ENCODE measurements around the gene SCFD1.

Gene SCFD1

DNA sequence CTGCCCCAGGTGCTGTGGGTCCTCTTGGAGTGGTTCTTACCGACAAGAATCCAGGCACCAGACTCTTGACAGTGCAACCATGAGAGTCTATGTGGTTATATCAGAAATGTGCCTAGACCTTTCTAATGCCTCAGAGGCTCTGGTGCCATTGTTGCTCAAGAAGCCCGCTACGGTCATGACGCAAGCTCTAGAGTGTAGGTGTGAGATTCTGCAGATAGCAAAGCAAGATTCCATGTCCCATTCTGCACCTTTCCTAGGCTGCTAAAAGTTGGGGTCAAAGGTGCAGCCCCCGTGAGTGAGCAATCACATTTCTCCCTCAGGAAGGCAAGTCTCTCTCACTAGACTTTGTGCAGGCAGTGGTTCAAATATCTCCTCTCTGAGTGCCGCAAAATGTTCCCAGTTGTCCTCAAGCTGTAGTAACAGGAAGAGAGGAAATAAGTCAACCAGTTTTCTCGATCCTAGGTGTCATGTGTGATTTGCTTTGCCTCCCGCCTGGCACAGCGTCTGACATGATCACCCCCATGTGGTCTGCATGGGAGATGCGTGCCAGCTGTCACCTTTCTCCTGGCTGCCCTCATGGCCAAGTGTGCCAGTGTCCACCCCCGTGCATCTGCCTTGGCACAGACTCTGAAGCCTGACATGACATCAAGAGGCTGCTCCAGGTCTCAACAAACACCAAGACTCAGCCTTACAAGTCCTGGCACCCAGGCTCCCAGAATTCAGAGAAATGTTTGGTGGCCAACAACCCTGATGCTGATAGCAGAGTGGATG, 129.7 kb downstream of the SCFD1 start:
- no CpG with 5 or more reads among the region's 11 CpGs for WGBS (ENCODE audit: insufficient coverage, insufficient read length)
- Histone ChIP-seq H3K9me3 (ENCODE audit: control insufficient read depth, insufficient read depth, low read length) (no peaks in the 10 kb centered on the region), H3K4me1 (ENCODE audit: control insufficient read depth, insufficient read depth, low read length) (no peaks in the 10 kb centered on the region), H3K4me3 (ENCODE audit: low read length) (no peak overlapping the region), H3K27me3 (ENCODE audit: control insufficient read depth, insufficient read depth, low read length) (peaks cover 1% of the 10 kb centered on the region; the same call in 1 of the 2 replicates), H3K36me3 (ENCODE audit: control insufficient read depth, insufficient read depth, low read length) (no peaks in the 10 kb centered on the region), H3K27ac (ENCODE audit: low read length) (no peak overlapping the region)
- no peak for DNase-seq (ENCODE audit: low read depth, low spot score)

DNA sequence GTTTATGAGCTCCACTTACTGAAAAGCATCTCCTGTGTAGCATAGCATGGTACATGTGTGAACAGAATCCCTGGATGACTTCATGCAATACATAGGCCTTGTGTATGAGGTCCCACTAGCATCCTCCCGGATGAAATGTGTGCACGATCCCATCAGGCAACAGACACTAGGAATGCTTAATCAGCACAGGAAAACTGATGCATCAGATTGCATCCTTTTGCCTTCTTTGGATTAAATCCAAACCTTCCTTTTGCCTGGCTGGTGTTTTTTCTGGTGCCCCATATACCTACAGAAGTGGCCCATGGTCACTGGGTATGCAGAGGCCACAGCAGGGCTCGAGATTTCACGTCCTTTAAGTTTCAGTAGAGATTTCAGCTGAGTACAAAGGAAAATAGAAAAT, 131.3 kb downstream of the SCFD1 start:
- H3K9me3 ChIP-seq (ENCODE audit: control insufficient read depth, insufficient read depth, low read length) = no peaks in the 10 kb centered on the region
- WGBS (ENCODE audit: insufficient coverage, insufficient read length) = no CpG with 5 or more reads among the region's 4 CpGs
- H3K27me3 ChIP-seq (ENCODE audit: control insufficient read depth, insufficient read depth, low read length) = no peaks in the 10 kb centered on the region
- H3K27ac ChIP-seq (ENCODE audit: low read length) = no peak overlapping the region
- H3K4me1 ChIP-seq (ENCODE audit: control insufficient read depth, insufficient read depth, low read length) = no peaks in the 10 kb centered on the region
- H3K4me3 ChIP-seq (ENCODE audit: low read length) = no peak overlapping the region
- H3K36me3 ChIP-seq (ENCODE audit: control insufficient read depth, insufficient read depth, low read length) = no peaks in the 10 kb centered on the region
- DNase-seq (ENCODE audit: low read depth, low spot score) = no peak

DNA sequence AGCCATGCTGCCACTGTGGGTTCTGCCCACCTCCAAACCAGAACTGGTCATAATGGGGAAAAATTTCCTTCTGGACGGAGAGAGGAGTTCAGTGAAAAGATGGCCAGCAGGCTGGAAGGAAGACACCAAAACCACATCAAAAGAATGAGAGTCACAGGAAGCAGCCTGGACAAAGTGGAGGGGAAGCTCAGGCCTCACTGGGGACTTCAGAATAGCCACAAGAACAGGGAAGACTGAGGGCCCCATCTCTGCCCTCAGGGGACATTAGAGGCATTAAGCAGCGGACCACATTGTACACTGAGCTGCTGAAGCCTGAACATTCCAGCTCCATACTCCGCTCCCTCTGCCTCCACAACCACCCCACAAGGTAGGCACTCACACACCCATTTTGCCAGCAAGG, 132.7 kb downstream of the SCFD1 start:
- H3K4me1 ChIP-seq (ENCODE audit: control insufficient read depth, insufficient read depth, low read length) = no peaks in the 10 kb centered on the region
- no CpG with 5 or more reads among the region's 3 CpGs for whole genome bisulfite sequencing (ENCODE audit: insufficient coverage, insufficient read length)

DNA sequence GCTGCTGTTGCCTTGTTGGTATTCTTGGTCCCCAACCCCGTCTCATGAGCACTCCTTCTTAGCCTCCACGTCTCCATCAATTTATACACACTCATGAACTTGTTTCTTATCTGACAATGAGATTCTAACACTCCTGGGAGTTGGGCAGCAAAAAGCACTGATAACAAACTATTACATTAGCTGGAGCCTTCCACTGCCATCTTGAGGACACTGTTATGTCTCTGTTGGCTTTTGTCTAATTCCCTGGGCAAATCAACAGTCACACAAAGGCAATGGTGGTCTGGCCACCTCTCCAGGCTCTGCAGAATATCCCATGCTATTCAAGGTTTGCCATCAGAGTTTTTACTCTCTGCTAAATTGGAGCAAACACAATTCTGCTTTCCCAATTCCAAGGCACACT, 134.5 kb downstream of the SCFD1 start:
- DNase-seq (ENCODE audit: low read depth, low spot score) = no peak
- H3K4me3 ChIP-seq (ENCODE audit: low read length) = no peak overlapping the region
- no CpG with 5 or more reads among the region's 2 CpGs for whole genome bisulfite sequencing (ENCODE audit: insufficient coverage, insufficient read length)
- no peak overlapping the region for H3K27ac ChIP-seq (ENCODE audit: low read length)
- no peaks in the 10 kb centered on the region for H3K4me1 ChIP-seq (ENCODE audit: control insufficient read depth, insufficient read depth, low read length)
- no peaks in the 10 kb centered on the region for H3K27me3 ChIP-seq (ENCODE audit: control insufficient read depth, insufficient read depth, low read length)
- no peaks in the 10 kb centered on the region for H3K9me3 ChIP-seq (ENCODE audit: control insufficient read depth, insufficient read depth, low read length)
- no peaks in the 10 kb centered on the region for H3K36me3 ChIP-seq (ENCODE audit: control insufficient read depth, insufficient read depth, low read length)

More for the DNA sequence above, 132.7 kb downstream of the SCFD1 start:
- H3K27me3 ChIP-seq (ENCODE audit: control insufficient read depth, insufficient read depth, low read length) = no peaks in the 10 kb centered on the region
- no peak for DNase-seq (ENCODE audit: low read depth, low spot score)
- no peaks in the 10 kb centered on the region for H3K36me3 ChIP-seq (ENCODE audit: control insufficient read depth, insufficient read depth, low read length)
- no peak overlapping the region for H3K27ac ChIP-seq (ENCODE audit: low read length)
- no peaks in the 10 kb centered on the region for H3K9me3 ChIP-seq (ENCODE audit: control insufficient read depth, insufficient read depth, low read length)
- no peak overlapping the region for H3K4me3 ChIP-seq (ENCODE audit: low read length)

DNA sequence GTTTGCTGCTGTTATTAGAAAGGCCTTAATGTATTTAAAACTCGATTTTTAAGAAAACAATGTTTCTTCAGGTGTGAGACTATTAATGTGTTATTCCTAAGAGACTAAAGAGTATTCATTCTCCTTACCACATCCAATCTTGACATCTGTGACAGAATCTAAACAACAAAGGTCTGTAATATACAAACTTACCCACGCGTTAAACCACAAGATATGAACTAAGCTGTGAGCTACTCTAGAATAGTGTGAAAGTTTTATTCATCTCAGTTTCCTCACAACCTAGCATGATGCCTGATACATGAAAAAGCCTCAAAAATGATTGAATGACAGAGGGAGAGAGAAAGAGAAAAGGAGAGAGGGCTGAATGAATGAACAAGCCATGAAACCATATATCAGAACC, 135.0 kb downstream of the SCFD1 start:
- no CpG with 5 or more reads among the region's 3 CpGs for WGBS (ENCODE audit: insufficient coverage, insufficient read length)
- no peaks in the 10 kb centered on the region for H3K4me1 ChIP-seq (ENCODE audit: control insufficient read depth, insufficient read depth, low read length)
- no peaks in the 10 kb centered on the region for H3K27me3 ChIP-seq (ENCODE audit: control insufficient read depth, insufficient read depth, low read length)
- no peaks in the 10 kb centered on the region for H3K36me3 ChIP-seq (ENCODE audit: control insufficient read depth, insufficient read depth, low read length)
- H3K9me3 ChIP-seq (ENCODE audit: control insufficient read depth, insufficient read depth, low read length) = no peaks in the 10 kb centered on the region
- DNase-seq (ENCODE audit: low read depth, low spot score) = no peak
- no peak overlapping the region for H3K27ac ChIP-seq (ENCODE audit: low read length)
- H3K4me3 ChIP-seq (ENCODE audit: low read length) = no peak overlapping the region

DNA sequence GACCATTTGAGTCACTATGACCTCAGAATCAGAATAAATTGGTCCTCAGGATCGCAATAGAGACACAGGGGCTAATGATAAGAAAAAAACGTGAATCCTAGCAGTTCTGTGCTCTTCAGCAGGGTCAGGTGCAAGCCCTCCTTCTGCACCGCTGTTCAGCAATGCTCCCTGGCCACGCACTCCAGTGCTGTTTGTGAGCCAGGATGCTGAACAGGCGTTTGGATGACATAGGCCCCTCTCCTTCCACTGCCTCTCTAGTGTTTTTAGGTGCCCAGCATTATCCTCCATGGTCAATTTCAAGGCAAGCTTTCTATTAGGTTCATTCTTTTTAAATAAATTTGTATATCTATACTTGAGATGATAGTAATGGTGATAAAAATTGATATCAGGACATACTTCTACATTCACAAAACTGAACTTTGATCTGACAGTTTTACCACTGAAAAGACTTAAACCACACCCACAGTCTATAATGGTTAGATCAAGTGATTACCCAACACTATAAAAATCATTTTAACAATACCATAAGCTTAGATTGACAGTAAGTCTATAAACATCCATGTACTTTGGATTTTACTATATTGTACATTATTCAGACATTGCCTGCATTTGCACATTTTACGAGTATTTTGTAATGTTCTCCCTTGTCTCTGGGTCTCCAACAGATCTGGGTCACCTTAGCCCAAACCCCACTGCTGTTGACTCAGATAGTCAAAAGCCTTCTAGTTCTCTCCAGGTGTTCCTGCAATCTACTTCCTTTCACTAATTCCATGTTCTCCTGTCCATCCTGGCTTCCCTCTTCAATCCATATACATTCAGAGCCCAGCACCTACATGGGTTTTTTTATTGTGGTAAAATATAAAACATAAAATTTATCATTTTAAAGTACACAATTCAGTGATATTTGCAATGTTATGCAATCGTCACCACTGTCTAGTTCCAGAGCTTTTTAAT, 137.3 kb downstream of the SCFD1 start:
- H3K9me3 ChIP-seq (ENCODE audit: control insufficient read depth, insufficient read depth, low read length) = no peaks in the 10 kb centered on the region
- no peaks in the 10 kb centered on the region for H3K4me1 ChIP-seq (ENCODE audit: control insufficient read depth, insufficient read depth, low read length)
- DNase-seq (ENCODE audit: low read depth, low spot score) = no peak
- WGBS (ENCODE audit: insufficient coverage, insufficient read length) = no CpG with 5 or more reads among the region's 7 CpGs
- H3K27ac ChIP-seq (ENCODE audit: low read length) = no peak overlapping the region
- no peaks in the 10 kb centered on the region for H3K36me3 ChIP-seq (ENCODE audit: control insufficient read depth, insufficient read depth, low read length)
- no peak overlapping the region for H3K4me3 ChIP-seq (ENCODE audit: low read length)
- no peaks in the 10 kb centered on the region for H3K27me3 ChIP-seq (ENCODE audit: control insufficient read depth, insufficient read depth, low read length)

DNA sequence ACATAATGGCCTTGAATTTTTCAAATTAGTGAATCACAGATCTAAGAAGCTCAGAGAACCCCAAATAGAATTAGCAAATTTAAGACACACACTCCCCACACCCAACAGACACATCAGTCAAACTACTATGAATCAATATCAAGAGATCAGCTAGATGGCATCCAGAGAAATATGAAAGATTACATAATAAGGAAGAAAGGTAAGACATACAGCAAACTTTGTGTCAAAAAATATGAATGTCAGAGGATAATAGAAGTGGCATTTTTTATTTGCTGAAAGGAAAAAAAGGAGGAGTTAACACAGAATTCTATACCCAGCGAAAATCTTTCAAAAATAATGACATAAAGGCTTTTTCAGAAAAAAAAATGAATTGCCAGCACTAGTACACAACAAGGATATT, 141.8 kb downstream of the SCFD1 start:
- no CpG with 5 or more reads among the region's 1 CpG for WGBS (ENCODE audit: insufficient coverage, insufficient read length)
- Histone ChIP-seq H3K9me3 (ENCODE audit: control insufficient read depth, insufficient read depth, low read length) (no peaks in the 10 kb centered on the region), H3K4me3 (ENCODE audit: low read length) (no peak overlapping the region), H3K4me1 (ENCODE audit: control insufficient read depth, insufficient read depth, low read length) (no peaks in the 10 kb centered on the region), H3K27me3 (ENCODE audit: control insufficient read depth, insufficient read depth, low read length) (no peaks in the 10 kb centered on the region), H3K27ac (ENCODE audit: low read length) (no peak overlapping the region), H3K36me3 (ENCODE audit: control insufficient read depth, insufficient read depth, low read length) (no peaks in the 10 kb centered on the region)
- DNase-seq (ENCODE audit: low read depth, low spot score) = no peak

DNA sequence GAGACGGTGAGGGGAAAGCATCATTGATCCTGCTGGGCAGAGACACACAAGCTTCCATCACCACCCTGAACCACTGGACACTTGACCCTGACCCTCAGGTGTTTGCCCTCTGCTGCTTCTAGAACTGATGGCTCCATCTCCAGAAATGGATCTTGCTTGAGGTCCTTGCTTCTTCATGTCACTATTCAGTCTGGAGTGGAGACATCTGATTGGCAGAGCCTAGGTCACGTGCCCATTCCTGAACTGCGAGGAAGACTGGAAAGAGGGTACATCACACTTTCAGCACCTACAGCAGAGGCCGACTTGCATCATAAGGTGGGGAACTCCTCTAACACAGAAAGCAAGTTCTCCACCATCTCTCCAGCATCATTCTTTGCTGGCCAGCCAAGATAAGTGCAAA, 145.5 kb downstream of the SCFD1 start:
- Histone ChIP-seq H3K4me1 (ENCODE audit: control insufficient read depth, insufficient read depth, low read length) (no peaks in the 10 kb centered on the region), H3K4me3 (ENCODE audit: low read length) (no peak overlapping the region), H3K27ac (ENCODE audit: low read length) (no peak overlapping the region), H3K36me3 (ENCODE audit: control insufficient read depth, insufficient read depth, low read length) (no peaks in the 10 kb centered on the region), H3K9me3 (ENCODE audit: control insufficient read depth, insufficient read depth, low read length) (no peaks in the 10 kb centered on the region), H3K27me3 (ENCODE audit: control insufficient read depth, insufficient read depth, low read length) (no peaks in the 10 kb centered on the region)
- no peak for DNase-seq (ENCODE audit: low read depth, low spot score)
- WGBS (ENCODE audit: insufficient coverage, insufficient read length) = no CpG with 5 or more reads among the region's 4 CpGs

DNA sequence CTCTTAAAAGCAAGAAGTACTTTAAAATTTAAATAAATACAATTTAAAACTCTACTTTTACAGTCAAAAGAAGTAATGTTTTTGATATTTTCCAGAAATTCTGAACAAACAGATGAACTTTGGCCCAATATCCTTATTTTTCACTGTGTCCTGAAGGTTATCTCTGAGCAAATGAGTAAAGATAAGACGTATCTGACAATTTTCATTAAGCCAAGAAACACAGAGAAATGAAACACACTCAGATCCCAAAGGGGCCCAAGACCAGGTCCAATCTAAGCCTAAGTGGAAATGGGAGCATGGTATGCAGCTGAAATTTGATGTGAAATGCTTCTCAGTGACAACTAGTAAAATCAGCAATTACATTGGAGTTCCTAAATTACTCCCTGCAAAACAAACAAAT, 146.7 kb downstream of the SCFD1 start:
- H3K4me3 ChIP-seq (ENCODE audit: low read length) = no peak overlapping the region
- DNase-seq (ENCODE audit: low read depth, low spot score) = no peak
- H3K4me1 ChIP-seq (ENCODE audit: control insufficient read depth, insufficient read depth, low read length) = no peaks in the 10 kb centered on the region
- no peak overlapping the region for H3K27ac ChIP-seq (ENCODE audit: low read length)
- no peaks in the 10 kb centered on the region for H3K36me3 ChIP-seq (ENCODE audit: control insufficient read depth, insufficient read depth, low read length)
- no CpG with 5 or more reads among the region's 1 CpG for WGBS (ENCODE audit: insufficient coverage, insufficient read length)
- no peaks in the 10 kb centered on the region for H3K27me3 ChIP-seq (ENCODE audit: control insufficient read depth, insufficient read depth, low read length)
- H3K9me3 ChIP-seq (ENCODE audit: control insufficient read depth, insufficient read depth, low read length) = no peaks in the 10 kb centered on the region

DNA sequence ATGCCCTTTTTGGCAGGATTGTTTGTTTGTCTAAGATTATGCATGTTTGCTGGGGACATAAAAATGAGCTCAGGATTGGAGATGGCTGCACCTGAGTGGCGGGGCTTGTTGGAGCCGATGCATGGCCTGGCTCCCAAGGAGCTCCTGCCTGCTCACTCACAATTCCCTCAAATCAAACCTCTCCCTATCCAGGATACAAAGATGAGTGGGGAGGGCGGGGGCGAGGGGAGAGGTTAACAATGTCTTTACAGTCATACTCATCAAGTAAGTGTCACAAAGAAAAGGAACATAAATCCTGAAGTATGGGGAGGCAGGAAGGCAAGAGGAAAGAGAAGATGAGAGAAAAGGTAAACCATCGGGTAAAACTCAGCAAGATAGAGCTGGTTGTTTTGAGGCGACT, 148.3 kb downstream of the SCFD1 start:
- Histone ChIP-seq H3K27me3 (ENCODE audit: control insufficient read depth, insufficient read depth, low read length) (no peaks in the 10 kb centered on the region), H3K27ac (ENCODE audit: low read length) (no peak overlapping the region), H3K4me1 (ENCODE audit: control insufficient read depth, insufficient read depth, low read length) (no peaks in the 10 kb centered on the region), H3K4me3 (ENCODE audit: low read length) (no peak overlapping the region), H3K9me3 (ENCODE audit: control insufficient read depth, insufficient read depth, low read length) (no peaks in the 10 kb centered on the region), H3K36me3 (ENCODE audit: control insufficient read depth, insufficient read depth, low read length) (no peaks in the 10 kb centered on the region)
- no peak for DNase-seq (ENCODE audit: low read depth, low spot score)
- WGBS (ENCODE audit: insufficient coverage, insufficient read length) = no CpG with 5 or more reads among the region's 6 CpGs

All from iPS DF 6.9 (cell line).